GM18511 (cell line): ENCODE measurements around the gene ERGIC1.

ENCODE experiments used
- ATAC-seq: cut with Tn5 transposase; IDR thresholded peaks from one replicate; pipeline ENCODE4 v1.9.1; 2021; ENCODE audit warnings: mild to moderate bottlenecking, moderate library complexity; ENCODE audit not compliant: unreplicated experiment

Gene ERGIC1

DNA sequence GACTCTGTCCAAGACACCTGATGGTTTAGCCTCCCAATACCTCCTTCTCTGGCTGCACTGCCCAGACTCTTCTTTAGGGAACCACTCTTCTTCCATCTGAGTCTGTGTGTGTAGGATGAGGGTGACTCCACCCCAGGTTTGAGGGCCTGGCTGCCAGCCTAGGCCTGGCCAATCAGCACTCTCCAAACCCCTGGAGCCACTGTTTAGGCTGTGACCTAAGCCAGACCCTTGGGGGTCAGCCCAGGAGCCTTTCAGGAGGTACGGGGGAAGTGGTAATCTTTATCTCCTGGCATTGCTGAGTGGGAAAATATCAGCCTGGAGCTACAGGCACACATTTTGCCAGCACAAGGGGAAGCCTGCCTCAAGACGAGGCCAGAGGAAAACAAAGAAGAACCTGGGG is 6.2 kb upstream of the ERGIC1 start:
- no peak for ATAC-seq

GRCh38 chr5:172828911-172829431 is 5.1 kb upstream of the ERGIC1 start:
- no peak for ATAC-seq

- ATAC-seq: no peak
Measured at GRCh38 chr5:172830275-172830799, 3.7 kb upstream of the ERGIC1 start.

- ATAC-seq: no peak
Measured at GRCh38 chr5:172830876-172831662, 3.0 kb upstream of the ERGIC1 start.

- ATAC-seq: no peak
Measured at GRCh38 chr5:172832383-172833315, 1.4 kb upstream of the ERGIC1 start.

DNA sequence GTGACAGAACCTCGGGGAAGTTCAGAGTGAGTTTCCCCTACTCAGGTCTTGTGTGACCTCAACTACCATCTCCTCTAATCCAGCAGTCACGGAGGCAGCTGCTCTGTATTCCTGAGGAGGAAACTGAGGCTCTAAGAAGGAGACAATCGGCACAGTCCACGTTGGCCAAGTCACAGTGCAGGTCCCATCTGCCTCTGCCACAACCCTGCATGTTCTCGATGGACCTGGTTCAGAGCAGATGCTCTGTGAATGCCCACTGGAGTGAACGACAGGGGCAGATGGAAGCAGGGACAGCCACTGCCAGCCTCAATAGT is 722 bp upstream of the ERGIC1 start:
- no peak for ATAC-seq

DNA sequence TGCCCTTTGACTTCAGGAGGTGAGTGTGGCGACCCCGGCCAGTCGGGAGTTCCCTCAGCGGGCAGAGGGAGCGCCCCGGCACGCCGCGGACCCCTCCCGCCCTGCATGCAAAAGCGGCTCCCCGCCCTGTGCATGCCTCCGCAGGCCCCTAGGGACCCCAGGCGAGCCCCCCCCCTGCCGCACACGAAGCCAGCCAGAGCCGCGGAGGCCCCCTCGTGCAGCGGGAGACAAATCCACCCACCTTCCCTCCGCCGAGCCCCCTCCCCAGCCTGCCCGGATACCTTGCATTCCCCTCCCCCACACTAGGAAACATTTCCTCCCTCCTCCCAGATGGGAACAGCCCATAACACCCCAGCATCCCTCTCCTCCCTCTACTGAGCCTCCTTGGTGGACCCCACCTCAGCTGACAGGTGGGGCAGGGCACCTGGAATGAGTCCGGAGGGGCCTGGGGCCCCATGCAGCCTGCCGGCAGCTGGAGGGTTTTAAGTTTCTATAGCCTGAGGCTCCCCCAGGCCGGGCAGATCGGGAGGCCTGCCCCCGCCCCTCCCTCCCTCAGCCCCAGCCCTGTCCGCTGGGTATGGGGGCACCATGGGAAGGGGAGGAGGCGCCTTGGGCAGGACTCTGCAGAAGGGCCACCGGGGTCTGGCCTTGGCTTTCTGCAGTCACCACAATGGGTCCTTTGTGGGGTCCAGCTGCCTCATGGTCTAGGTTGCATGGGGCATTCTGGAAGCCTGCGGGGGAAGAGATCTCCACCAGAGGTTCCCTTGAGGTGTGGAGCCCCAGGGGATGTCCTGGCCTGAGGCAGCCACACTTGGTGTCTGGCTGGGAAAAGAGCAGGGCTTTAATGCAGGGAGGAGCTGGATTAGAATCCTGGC is 601 bp downstream of the ERGIC1 start:
- ATAC-seq: peak; percentile 28

DNA sequence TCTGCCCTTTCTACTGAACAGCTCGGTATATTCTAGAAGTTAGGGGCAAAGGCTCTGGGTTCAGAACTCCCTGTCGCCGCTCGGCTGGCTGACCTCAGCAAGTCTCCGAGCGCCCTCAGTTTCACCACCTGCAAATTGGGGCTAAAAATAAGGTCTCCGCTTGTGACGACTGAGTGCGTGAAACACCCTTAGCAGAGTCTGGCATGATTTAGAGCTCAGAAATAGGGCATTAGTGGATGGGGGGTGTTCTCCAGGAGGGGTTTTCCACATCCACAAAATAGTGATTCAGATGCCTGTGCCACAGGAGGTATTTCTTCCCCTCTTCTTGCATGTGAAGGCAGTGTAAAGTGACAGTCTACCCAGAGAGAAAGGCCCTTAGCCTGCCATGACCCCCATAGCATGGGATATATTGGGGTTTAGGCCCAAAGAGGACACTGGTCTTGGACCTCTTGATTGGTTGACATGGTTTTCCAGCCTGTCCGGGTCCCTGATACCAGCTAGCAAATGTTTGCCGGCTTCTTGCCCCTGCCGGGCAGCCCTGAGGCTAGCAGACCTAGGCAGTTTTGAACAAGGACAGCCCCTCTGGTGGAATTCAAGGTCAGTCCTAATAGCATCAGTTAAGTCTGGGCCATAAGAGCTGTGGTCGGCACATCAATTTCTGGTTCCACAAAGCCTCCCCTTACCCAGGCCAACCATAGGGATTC is 1.4 kb downstream of the ERGIC1 start:
- ATAC-seq: no peak

DNA sequence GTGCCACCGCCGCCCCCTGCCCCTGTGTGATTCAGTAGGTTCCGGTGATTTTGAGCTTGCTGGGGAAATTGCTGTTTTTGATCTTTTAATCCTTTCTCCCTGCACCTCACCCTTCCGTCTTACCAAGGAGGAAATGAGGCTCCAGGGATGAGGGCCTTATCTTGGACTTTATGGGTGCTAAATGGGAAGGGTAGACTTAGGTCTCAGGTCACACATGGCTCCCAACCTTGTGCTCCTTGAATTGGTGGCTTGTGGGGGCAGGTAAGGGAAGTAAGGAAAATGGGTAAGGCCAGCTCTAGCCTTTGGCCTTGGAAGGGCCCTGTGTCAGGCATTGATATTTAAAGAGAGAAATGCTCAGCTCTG is 1.9 kb downstream of the ERGIC1 start:
- ATAC-seq: no peak

- ATAC-seq: peak; percentile 78
Measured at GRCh38 chr5:172837640-172838039, 3.6 kb downstream of the ERGIC1 start.

DNA sequence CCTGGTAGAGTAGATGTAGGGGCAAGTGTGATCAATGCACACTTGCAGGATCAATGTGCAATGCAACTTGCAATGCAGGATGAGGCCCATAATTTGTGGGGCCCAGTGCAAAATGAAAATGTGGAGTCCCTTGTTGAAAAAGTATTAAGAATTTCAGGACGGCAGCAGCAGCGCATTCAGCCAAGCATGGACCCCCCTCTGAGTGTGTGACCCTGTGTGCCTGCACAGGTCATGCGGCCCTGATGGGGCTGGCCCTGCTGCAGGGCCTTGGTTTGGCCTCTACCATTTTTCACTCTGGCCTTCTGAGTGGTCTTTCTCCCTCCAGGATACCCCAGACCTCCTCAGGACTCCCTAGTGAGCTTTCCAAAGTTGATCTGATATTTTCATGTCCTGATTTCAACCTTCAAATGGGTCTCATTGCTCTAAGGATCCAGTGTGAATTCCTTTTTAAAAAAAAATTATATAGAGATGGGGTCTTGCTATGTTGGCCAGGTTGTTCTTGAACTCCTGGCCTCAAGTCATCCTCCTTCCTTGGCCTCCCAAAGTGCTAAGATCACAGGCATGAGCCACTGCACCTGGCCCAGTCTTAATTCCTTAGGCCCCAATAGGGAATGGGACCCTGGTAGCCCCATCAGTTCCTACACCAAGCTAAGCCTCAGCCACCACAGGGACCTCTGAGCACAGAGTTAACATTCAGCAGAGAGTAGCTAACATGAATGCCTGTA is 4.3 kb downstream of the ERGIC1 start:
- no peak for ATAC-seq

- no peak for ATAC-seq
Measured at GRCh38 chr5:172839669-172840431, 5.8 kb downstream of the ERGIC1 start.

DNA sequence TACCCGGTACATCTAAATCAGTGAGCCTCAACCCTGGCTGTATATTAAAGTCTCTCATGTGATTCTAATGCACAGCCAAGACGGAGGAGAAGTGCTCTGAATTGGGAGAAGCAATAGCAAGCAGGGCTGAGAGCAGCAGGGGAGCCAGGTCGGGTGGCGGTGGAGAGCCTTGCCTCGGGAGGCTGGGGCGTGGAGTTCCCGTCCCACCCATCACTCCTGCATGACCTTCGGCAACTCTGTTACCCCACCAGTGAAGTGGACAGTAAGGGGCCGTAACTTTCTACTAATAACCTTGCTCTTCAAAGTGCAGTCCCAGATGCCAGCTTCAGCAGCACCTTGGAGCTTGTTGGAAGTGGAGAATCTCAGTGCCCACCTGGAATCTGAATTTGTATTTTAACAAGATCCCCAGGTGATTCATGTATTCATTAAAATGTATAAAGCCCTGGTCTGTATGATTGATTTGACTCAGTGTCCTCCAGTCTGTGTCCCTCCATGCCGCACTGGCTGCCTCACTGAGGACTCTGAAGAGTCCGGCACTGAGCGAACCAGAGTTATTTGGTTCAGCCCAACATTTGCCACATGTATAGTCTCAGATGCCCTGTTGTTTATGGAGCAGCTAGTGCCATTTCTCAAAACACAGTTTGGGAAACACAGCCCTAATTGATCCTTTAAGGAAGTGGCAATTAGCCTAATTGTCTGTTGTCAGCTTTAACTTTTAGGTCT is 6.5 kb downstream of the ERGIC1 start:
- ATAC-seq: no peak

- ATAC-seq: no peak
Measured at GRCh38 chr5:172841256-172841655, 7.2 kb downstream of the ERGIC1 start.

- ATAC-seq: no peak
Measured at GRCh38 chr5:172843825-172844576, 9.9 kb downstream of the ERGIC1 start.

DNA sequence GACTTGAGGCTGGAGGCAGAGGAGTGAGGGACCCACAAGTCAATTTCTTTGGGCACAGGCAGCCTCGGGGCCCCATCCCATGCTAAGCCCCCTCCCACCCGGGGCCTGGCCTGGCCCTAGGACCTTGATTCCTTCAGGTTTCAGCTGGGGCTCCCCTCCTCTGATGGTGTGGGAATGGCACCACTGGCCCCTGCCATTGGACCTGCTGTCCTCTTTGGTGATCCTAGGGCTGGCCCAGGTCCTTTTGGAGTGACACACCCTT is 10.5 kb downstream of the ERGIC1 start:
- ATAC-seq: no peak

DNA sequence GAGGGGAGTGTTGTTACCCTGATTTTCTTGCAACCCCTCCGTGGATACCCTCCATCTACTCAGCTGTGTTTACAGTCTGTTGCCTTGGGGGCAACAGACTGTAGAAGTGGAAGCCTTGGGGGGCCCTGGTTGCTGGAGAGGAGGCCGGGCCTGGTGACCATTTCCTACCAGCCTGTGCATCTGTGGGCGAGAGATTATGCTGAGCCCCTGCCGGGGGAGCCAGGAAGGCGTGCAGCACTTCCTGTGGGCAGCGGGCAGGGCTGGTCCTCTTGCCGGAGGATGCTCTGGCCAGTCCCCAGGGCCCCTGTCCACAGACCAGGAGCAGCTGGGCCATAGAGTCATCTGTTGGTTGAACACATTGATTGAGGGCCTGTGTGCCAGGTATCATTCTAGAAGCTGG is 11.1 kb downstream of the ERGIC1 start:
- ATAC-seq: no peak

DNA sequence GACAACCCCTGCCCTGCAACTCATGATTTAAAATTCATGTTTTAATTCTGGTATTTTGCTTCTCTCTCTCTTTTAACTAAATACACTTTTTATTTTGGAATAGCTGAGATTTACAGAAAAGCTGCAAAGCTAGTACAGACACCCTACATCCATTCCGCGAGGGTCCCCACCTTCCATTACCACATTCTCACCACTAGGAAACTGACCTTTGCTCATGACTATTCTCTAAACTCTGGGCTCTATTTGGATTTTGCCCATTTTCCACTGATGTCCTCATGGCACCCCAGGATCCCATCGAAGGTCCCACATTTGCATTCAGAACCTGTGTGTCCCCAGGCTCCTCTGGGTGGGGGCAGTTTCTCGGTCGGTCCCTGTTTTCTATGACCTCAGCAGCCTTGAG is 11.5 kb downstream of the ERGIC1 start:
- ATAC-seq: no peak
